Activated CD4-positive, alpha-beta T cell treated with anti-CD3 and anti-CD28 coated beads, Interleukin-2, amount 10 ng/mL, durations not matched to agents 24 days and 14 days (primary cell): ENCODE results near the gene TRMT61A. TPM values are rescaled to one million over a fixed set of nuclear protein-coding genes. Genes with fewer than 3 reads are reported as not detected.

ENCODE experiments used
- DNase-seq: peaks from one replicate; pipeline ENCODE4 v3.0.0; 2022
- H3K27ac Mint-ChIP-seq: one replicate; pipeline ENCODE4 v1.8.0; 2022; ENCODE audit warnings: mild to moderate bottlenecking, mixed read lengths
- H3K27me3 Mint-ChIP-seq: one replicate; pipeline ENCODE4 v1.8.0; 2022; ENCODE audit warnings: mixed read lengths
- H3K36me3 Mint-ChIP-seq: one replicate; pipeline ENCODE4 v1.8.0; 2022; ENCODE audit warnings: low read depth, mild to moderate bottlenecking, mixed read lengths
- H3K4me1 Mint-ChIP-seq: one replicate; pipeline ENCODE4 v1.8.0; 2021; ENCODE audit warnings: mixed read lengths
- H3K4me3 Mint-ChIP-seq: one replicate; pipeline ENCODE4 v1.8.0; 2022; ENCODE audit warnings: mild to moderate bottlenecking, moderate library complexity, mixed read lengths
- H3K9me3 Mint-ChIP-seq: one replicate; pipeline ENCODE4 v1.8.0; 2021; ENCODE audit warnings: mixed read lengths
- intact Hi-C: fragments of 100-400 bp; cut with micrococcal nuclease; formaldehyde crosslinking; loops from one replicate; pipeline ENCODE4 v1.15.1; 2023
- total RNA-seq: library from RNA; stranded (reverse); gene quantifications from 2 replicates; pipeline ENCODE4 v1.2.3, GENCODE V29; 2022

TRMT61A gene
- total RNA-seq, 1 donor from 2014 or later: 22.7 TPM

DNA sequence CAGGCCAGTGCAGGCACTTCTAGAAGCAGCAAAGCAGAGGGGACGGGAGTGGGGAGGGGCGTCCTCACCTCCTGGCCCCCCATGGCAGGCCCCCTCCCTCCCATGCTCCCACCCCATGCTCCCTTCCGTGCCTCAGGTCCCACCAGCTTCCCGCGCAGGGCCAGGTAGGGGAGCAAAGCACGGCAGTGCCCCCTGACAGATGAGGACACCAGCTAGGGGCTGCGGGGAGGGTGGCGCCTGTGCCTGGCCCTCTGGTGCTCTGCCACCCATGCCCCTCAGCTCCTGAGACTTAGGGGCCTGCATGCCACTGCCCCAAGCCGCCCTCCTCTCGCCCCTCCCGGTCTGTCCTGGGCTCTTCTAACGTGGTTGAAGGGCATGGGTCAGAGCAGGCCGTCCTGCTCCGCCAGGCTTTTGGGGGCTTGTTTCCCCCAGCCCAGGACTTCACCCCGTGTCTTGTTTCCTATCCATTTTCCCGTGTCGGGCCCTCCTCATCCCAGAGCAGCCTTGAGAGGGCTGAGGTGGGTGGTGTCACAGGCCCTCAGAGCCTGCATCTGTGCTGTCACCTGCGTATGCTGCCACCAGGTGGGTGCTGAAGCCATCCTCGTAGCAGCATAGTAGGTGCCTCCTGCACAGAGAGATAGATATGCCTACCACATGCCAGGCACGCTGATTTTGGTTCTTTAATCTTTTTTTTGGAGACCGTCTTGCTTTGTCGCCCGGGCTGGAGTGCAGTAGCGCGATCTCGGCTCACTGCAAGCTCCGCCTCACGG is 10.2 kb downstream of the TRMT61A start:
- no peaks in the 10 kb centered on the region for H3K36me3 Mint-ChIP-seq
- no peak overlapping the region for H3K4me3 Mint-ChIP-seq
- no peaks in the 10 kb centered on the region for H3K9me3 Mint-ChIP-seq
- intact Hi-C loops: no loop called here
- no peaks in the 10 kb centered on the region for H3K27me3 Mint-ChIP-seq
- H3K27ac Mint-ChIP-seq: no peak overlapping the region
- DNase-seq: no peak
- H3K4me1 Mint-ChIP-seq: no peaks in the 10 kb centered on the region

DNA sequence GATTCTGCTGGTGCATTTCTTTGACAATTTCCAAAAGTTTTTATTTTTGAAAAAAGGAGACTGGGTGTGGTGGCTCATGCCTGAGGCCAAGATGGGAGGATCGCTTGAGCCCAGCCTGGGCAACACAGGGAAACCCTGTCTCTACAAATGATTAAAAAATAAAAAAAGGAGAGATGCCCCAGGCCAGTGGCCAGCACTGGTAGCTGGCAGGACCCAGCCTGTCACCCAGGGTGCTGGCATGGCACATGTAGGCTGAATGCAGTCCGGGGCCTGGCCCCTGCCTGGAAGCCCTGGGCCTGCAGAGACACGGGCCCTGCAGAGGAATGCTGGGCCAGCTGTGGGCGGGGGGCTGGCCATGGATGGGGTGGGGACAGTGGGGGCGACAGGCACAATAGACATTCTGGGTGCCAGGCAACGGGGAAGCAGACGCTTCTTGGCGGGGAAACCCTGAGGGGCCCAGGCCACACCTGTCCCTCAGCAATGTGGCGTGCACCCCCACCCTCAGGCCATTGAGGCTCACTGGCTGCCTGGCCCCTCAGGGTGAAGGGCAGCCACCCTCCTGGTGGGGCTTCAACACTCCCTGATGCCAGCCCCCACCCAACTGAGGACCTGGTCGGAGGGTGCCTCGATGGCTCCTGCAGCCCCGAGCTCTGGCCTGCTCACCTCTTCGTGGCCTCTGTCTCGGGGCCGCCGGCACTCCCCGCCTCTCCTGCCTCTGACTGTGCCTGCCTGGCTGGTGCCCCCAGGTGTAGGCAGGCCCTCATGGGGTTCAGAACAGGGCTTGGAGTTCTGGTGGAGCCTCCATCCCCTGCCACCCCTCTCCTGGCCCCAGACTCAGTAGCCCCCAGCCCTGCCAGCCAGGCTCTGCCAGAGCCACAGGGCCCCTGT is 12.1 kb downstream of the TRMT61A start:
- intact Hi-C loops: no loop called here
- Mint-ChIP-seq H3K9me3 (no peaks in the 10 kb centered on the region), H3K4me3 (no peak overlapping the region), H3K36me3 (no peaks in the 10 kb centered on the region), H3K4me1 (no peaks in the 10 kb centered on the region), H3K27me3 (no peaks in the 10 kb centered on the region), H3K27ac (no peak overlapping the region)
- DNase-seq: no peak

DNA sequence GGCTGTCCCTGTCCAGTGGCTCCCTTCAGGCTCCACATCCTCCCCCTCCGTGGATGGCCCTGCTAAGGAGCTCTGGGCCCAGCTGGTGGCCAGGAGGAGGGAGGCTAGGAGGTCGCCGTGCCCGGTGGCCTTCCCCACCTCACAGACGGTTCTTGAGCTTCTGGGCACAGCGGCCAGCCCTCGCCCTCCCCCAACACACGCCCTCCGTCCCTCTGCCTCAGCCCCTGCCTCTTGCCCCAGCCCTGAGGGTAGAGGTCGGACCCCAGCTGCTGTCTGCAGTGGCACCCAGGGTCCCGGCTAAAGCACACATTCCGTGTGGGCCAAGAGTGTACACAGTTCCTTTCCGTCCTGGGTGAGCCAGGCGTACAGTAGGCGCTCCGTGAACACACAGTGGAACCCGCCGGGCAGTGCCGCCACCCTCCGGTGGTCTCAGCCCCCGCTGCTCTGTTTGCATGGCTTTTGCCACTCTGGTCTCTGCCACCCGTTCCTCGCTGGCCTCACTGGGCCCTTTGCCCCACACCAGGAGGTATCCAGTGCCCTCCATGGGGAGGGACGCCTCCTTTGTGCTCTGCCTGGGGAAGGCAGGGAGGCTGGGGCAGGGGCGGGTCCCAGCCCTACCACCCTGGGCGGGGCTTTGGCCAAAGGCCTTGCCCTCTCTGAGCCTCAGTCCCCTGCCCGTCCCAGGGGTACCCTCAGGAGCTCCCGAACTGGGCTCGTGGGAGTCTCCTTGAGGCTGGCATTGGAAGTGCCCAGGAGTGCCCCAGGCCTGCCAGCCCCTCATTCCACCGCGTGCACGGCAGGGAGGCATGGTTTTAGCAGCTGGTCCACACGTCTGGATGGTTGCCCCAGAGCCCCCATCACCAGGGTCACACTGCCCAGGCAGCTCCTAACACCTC is 13.0 kb downstream of the TRMT61A start:
- DNase-seq: no peak
- Mint-ChIP-seq H3K9me3 (no peaks in the 10 kb centered on the region), H3K27me3 (no peaks in the 10 kb centered on the region), H3K27ac (no peak overlapping the region), H3K4me3 (no peak overlapping the region), H3K36me3 (no peaks in the 10 kb centered on the region), H3K4me1 (no peaks in the 10 kb centered on the region)
- intact Hi-C loops: no loop called here

DNA sequence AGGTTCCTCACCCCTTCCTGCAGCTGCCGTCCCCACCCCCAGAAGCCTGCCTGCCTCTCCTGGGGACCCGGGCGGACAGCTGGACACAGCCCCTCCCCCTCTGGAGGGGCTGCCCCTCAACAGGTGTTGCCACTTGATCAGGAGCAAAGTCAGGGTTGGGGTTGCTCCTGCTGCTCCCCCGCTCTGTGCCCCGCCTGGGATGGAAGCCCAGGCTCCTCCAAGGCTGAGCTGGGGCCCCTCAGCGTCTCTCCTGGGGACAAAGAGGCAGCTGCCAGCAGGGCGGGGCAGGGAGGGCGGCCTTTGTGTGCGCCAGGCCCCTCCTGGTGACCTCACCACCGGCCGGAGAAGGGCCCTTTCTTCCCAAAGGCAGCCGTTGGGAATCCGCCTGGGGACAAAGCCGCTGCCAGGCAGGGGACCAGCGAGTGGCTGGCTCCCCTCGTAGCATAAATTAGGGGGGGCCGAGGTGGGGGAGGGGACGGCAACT is 13.7 kb downstream of the TRMT61A start:
- Mint-ChIP-seq H3K4me1 (no peaks in the 10 kb centered on the region), H3K9me3 (no peaks in the 10 kb centered on the region), H3K4me3 (no peak overlapping the region), H3K36me3 (no peaks in the 10 kb centered on the region), H3K27me3 (no peaks in the 10 kb centered on the region), H3K27ac (no peak overlapping the region)
- DNase-seq: no peak
- intact Hi-C loops: no loop called here

DNA sequence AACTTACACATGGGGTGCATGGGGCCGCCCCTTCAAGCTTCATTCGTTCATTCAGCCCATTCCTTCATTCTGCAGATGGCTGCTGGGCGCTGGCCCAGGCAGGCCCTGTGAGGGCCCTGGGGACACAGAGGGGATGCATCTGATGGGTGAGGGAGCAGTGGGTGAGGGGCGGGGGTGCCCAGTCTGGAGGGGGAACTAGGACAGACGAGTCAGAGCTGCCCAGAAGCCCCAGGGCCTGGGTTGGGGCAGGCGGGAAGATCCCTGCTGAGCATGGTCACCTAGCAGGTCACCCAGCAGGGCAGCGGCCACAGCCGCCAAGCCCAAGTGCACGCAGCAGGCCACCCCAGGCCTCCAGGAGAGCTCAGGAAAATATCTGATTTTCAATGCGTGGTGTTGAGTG is 14.1 kb downstream of the TRMT61A start:
- no peak overlapping the region for H3K27ac Mint-ChIP-seq
- H3K4me3 Mint-ChIP-seq: no peak overlapping the region
- no peaks in the 10 kb centered on the region for H3K9me3 Mint-ChIP-seq
- no peak for DNase-seq
- no peaks in the 10 kb centered on the region for H3K36me3 Mint-ChIP-seq
- no peaks in the 10 kb centered on the region for H3K4me1 Mint-ChIP-seq
- no peaks in the 10 kb centered on the region for H3K27me3 Mint-ChIP-seq
- intact Hi-C loops: no loop called here

DNA sequence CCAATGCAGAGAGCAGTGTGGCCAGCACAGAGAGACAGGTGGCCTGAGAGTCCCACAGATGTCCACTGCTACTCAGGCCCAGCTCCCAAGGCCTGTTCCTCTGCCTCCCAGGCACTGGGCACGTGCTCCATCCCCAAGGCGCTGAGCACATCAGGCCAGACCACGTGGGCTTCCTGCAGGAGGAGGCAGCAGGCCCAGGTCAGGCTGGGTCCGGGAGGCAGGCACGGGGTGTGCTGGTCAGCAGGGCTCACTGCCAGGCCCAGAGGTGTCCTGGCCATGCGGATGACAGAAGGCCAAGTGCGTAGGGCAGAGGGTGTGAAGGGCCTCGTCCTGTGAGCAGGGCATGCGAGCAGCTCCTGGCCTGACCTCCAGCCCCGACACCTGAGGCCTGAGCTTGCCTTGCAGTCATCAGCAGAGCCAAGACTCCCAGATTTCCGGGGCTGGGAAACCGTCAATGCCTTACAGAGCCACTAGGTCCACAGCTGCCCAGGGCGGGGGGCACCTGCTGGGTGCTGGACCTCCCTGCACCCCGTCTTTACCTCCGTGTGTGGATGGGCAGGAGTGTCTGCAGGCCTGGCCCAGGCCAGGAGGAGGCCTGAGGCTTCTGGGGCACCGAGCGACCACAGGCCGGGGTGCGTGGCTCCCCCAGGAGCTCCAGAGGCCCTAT is 14.9 kb downstream of the TRMT61A start:
- Mint-ChIP-seq H3K4me1 (no peaks in the 10 kb centered on the region), H3K36me3 (no peaks in the 10 kb centered on the region), H3K9me3 (no peaks in the 10 kb centered on the region), H3K27ac (no peak overlapping the region), H3K4me3 (no peak overlapping the region), H3K27me3 (no peaks in the 10 kb centered on the region)
- intact Hi-C loops: no loop called here
- no peak for DNase-seq

DNA sequence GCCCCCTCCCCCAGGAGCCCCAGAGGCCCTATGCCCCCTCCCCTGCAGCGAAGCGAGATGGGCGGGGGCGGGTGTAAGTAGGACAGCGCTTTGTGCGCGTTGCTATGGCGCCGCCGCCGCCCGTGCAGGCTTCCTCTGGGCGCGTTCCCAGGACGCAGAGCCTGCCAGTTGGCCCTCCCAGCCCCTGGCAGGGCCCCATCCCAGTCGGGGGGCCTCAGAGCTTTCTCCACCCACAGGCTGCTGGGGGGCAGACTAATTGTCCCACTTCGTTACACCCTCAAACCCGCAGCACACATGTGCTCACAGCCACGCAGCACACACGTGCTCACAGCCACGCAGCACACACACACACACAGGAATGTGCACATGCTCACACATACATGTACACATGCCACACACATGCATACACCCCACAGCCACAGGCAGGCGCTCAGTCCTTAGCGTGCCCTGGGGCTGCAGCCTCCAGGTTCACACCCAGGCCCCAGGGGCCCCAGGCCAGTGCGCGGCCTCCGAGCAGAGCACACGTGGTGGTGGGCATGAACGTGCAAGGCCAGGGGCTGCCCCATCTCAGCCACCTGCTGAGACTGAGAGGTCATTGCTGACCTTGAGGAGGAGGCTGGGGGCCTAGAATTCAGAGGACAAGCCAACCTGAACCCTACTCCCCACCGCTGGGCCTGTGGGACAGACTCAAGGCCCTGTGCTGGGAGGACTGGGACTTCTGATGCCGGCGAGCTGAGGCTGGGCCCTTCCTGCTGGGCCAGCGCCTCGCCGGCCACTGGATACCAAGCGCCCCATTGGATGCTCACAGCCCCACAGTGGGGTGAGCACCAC is 15.6 kb downstream of the TRMT61A start:
- no peaks in the 10 kb centered on the region for H3K4me1 Mint-ChIP-seq
- DNase-seq: no peak
- no peaks in the 10 kb centered on the region for H3K27me3 Mint-ChIP-seq
- no peak overlapping the region for H3K27ac Mint-ChIP-seq
- H3K9me3 Mint-ChIP-seq: no peaks in the 10 kb centered on the region
- intact Hi-C loops: no loop called here
- no peaks in the 10 kb centered on the region for H3K36me3 Mint-ChIP-seq
- H3K4me3 Mint-ChIP-seq: no peak overlapping the region

DNA sequence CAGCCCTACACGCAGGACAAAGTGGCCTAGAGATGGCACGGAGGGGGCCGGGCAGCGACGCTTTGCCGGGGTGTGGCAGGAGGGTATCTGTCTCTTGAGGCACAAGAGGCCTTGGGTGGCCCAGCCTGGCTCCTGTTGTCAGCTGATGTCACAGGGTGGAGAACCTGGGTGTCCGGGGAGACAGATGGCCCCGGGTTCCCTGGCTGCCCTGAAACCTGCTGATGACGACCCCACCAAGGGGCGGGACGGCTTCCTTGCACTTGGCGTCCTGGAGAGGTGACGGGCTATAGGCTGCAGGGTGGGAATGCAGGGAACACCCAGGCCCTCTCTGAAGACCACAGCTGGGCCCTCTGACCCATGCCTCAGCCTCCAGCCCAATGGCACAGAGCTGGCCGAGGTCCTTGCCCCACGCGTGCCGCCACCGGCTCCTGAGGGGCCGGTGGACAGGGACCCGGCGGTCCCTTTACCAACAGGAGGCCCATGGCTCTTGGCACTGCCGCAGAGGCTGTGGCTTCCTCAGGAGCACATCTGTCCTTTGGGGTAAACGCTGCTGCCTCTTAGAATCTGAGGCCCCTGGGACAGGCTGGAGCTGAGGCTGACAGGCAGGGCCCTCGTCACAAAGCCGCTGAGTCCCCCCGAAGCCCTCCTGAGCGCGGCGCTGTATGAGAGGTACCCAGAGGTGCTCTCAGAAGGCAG is 16.4 kb downstream of the TRMT61A start:
- H3K9me3 Mint-ChIP-seq: no peaks in the 10 kb centered on the region
- no peak overlapping the region for H3K27ac Mint-ChIP-seq
- H3K4me1 Mint-ChIP-seq: no peaks in the 10 kb centered on the region
- H3K36me3 Mint-ChIP-seq: no peaks in the 10 kb centered on the region
- no peaks in the 10 kb centered on the region for H3K27me3 Mint-ChIP-seq
- no peak for DNase-seq
- H3K4me3 Mint-ChIP-seq: no peak overlapping the region
- intact Hi-C loops: no loop called here

DNA sequence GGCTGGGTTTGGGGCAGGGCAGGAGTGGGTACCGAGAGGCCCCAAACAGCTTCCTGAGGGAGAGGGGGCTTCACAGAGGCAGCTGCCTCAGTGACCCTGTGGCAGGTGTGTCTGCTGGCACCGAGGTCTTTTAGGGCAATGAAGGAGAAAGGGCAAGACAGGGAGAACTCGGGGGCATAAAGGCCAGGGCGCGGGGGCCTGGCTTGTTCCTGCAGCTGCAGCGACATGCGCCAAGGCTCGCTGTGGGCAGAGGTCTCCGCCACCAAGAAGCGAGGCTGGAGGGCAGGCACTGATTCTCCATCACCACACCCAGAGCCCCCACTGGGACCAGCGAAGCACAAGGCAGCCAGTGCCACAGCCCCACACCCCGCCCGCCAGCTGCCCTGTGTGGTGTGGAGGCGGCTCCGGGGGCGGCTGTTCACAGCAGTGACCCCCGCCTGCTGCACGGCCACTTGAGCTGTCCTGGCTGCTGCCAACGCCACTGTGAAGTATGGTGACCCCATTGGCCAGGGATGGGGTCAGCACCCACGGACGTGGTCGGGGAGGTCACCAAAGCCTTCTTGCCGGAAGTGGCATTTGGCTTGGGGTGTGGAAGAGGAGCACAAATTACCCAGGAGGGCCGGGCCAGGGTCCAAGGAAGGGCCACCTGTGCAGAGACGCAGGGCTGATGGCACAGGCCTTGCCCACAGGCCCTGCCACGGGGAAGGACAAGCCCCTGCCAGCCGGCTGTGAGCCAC is 17.1 kb downstream of the TRMT61A start:
- intact Hi-C loops: loop anchor here (1.0 kb wide), 2 partner anchors 28 to 46 kb away; no protein-coding TSS in a partner anchor
- no peaks in the 10 kb centered on the region for H3K27me3 Mint-ChIP-seq
- no peak overlapping the region for H3K27ac Mint-ChIP-seq
- no peak for DNase-seq
- H3K4me1 Mint-ChIP-seq: no peaks in the 10 kb centered on the region
- H3K4me3 Mint-ChIP-seq: no peak overlapping the region
- H3K36me3 Mint-ChIP-seq: no peaks in the 10 kb centered on the region
- H3K9me3 Mint-ChIP-seq: no peaks in the 10 kb centered on the region

DNA sequence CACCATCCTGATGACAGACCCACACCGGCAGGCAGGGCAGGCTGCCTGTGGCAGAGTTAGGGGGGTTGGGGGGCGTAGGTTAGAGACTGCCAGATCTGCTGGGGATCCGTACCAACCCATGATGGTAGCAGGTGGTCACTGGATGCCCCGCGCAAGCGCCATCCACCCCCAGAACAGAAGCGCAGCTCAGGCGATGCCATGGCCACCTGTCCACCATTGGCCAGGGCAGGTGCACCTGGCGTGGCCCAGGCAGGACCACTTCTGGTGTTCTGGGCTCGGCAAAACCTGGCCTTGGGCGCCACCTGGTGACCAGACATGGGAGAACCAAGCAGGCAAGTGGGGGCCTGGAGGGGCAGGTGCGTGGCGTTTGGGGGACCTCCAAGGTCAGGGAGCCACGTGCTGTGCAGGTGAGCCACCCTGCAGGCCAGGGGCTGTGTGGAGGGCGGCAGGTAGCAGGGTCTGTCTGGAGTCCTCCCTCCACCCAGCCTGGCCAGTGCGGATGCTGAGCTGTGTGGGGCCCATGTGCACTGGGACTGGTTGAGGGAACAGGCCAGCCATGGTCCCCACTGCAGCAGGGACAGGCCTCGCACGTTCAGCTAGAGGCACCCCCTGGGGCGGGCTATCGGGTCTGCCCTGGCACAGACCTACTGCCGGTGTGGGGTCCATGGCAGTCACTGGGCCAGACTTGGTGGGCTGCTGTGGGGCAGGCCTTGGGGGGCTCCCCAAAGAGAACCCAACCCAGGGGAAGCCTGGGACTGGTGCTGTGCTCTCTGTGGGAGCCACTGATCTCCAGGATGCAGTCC is 17.9 kb downstream of the TRMT61A start:
- Mint-ChIP-seq H3K4me3 (no peak overlapping the region), H3K36me3 (no peaks in the 10 kb centered on the region), H3K9me3 (no peaks in the 10 kb centered on the region), H3K27me3 (no peaks in the 10 kb centered on the region), H3K27ac (no peak overlapping the region), H3K4me1 (no peaks in the 10 kb centered on the region)
- intact Hi-C loops: loop anchor here (1.0 kb wide), 2 partner anchors 29 to 47 kb away; no protein-coding TSS in a partner anchor
- peak; percentile 93 for DNase-seq

DNA sequence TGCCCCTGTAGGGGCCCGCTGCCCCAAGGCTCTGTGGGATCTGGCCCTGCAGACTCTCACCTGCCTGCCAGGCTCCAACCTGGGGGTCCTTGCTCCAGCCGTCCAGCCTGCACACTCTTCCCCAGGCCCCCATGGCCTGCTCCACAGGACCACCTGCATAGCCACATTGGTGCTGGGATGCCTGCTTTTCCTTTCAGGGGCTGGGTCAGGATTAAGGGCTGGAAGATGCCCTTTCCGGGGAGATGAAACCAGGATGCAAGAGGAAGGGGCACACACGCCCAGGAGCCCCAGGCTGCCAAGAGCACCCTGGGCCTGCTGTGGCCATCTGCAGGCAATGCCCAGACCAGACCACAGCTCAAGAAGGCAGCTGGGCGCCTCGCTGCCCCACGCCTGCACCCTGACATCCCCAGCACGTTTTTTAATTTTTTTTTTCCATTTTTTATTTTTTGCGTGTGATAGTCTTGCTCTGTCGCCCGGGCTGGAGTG is 18.5 kb downstream of the TRMT61A start:
- Mint-ChIP-seq H3K9me3 (no peaks in the 10 kb centered on the region), H3K36me3 (no peaks in the 10 kb centered on the region), H3K4me1 (no peaks in the 10 kb centered on the region), H3K27ac (no peak overlapping the region), H3K27me3 (no peaks in the 10 kb centered on the region), H3K4me3 (no peak overlapping the region)
- intact Hi-C loops: no loop called here
- DNase-seq: no peak
